Activated T-cell treated with anti-CD3 and anti-CD28 coated beads for 48 hours (primary cell): ENCODE measurements around the gene TARS3.
"Not testable (repeated sequence)": the region's sequence is repeated elsewhere in the genome, so short reads cannot be mapped to it uniquely, and the experiment has no call there.

Experiments used
- DNase-seq: peaks from one replicate; pipeline ENCODE4 v3.0.0-alpha.2; 2020; ENCODE audit warnings: low read depth

TARS3 gene

DNA sequence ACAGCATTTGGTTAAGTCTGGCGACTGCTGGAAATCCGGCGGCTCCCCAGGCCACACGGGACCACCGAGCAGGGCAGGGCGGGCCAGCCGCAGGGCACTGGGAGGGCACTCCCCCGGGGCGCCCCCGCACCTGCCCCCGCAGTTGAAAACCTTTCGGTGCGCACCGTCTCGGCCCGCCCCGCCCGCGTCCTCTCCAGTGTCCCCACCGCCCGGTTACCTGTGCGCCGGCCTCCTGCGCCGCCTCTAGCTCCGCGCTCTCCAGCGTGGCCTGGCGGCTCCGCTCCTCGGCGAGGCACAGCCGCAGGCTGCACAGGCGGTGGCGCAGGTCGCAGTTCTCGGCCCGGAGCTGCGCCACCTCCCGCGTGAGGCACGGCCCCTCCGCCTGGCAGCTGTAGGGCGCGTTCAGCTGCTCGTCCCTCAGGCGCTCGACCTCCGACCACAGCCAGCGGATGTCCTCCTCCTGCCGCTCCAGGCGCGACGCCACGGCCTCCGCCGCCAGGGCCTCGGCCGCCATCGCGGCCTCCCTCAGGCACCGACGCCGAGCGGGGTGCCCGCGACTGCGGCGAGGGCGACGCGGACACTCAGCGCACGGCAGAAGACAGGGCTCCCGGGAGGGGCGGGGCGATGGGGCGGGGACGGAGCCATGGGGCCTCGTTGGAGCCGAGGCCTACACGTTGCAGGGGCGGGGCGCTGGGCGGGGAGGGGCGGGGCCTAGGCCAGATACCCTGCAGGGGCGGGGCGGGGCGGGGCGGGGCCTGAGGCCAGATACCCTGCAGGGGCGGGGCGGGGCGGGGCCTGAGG, at the start of gene TARS3:
Gene TARS3 (minus strand): TSS at position 600 of the 801 bp plus-strand sequence. CDS start 86 bp downstream, at position 514.
- DNase-seq: peak; percentile 90

DNA sequence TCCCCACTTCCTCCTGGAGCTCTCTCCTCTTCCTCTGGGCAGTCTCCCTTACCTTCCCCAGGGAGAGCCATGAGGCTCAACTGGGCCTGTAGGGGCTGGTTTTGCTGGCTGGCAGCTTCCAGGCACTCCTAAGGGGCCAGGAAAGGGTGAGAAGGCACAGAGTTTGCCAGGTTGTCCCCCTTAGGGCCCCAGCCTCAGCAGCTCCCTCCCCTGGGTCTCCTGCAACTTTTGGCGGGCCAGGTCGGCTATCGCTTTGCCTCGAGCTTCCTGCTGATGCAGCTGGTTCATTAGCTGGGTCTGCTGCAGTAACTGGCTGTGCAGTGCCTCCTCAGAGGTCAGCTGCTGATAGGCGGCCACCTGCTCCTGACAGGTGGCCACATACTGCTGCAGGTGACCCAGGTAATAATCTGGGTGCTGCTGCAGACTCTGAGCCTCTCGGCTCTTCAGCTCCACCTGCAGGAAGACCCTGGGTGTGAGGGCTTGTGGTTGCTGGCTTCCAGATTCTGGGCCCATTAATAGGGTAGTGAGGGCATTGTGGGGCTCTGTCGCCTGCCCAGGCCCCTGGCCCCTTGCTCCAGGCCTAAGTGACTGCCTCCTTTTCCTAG, 49.3 kb upstream of the TARS3 start:
- DNase-seq: no peak

DNA sequence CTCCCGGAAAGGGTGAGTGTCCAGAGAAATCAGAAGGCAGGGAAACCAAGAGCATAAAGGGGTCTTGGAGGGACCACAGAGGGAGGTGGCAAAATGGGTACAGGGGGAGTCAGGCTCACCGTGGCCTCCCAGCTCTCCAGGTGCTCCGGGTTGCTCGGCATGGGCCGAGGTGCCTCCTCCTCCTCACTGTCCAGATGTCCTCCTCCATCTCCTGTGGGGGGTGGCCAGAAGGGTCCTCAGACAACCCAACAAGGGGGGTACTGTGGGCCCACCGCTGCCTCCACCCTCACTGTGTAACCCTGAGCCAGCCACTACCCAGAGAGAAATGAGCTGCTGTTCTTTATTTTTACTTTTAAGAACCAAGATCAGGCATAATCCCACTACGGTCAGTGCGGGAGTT, 48.6 kb upstream of the TARS3 start:
- no peak for DNase-seq

DNA sequence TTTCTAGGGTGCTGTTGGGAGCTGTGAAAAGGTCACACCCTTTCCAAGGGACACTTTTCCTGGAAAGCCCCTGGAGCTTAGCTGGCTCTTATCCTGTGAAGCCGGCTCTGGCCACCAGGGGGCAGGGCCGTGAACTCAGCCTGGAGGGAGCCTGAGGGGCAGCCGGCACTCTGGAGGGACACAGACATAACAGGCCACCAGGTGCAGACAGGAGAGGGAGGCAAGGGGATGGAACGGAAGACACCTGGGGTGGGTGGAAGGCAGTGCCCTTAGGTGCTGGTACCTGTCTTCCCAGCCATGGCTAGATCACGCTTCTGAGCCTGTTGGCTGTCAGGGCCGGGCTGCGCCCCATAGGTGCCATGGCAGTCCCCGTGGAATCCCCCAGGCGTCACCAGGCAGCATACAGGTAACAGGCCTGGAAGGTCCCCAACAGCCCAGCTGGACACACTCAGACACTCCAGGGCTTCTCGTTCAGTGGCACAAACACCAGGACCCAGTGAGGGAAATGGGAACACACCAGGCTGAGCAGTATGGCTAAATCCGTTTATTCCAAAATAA, 42.9 kb upstream of the TARS3 start:
- not testable (repeated sequence) for DNase-seq

DNA sequence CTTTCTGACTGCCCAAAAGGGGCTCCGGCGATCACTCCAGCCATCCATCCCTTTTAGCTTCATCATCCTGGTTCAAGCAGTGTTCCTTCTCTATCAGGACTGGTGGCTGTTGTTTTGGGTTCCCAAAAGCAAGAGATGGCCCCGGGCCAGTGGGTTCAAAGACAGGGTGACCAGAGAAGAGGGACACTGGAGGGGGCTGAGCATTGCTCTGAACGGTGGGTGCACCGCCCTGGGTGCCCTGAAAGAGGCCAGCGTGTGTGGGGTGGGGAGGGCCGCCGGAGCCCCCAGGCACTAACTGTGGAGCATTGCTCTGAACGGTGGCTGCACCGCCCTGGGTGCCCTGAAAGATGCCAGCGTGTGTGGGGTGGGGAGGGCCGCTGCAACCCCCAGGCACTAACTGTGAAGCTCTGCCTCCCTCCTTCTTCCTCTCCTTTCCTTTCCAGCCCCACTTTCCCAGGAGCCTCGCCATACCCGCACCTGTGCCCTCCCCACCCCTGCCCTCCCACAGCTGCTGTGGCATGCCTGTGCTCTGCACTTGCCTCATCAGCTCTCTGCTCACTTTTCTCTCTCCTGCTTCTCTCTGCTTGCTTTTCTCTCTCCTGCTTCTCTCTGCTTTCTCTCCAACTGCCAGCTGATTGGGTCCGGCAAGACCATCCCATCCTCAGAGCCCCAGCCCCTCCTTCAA, 41.6 kb upstream of the TARS3 start:
- DNase-seq: no peak

DNA sequence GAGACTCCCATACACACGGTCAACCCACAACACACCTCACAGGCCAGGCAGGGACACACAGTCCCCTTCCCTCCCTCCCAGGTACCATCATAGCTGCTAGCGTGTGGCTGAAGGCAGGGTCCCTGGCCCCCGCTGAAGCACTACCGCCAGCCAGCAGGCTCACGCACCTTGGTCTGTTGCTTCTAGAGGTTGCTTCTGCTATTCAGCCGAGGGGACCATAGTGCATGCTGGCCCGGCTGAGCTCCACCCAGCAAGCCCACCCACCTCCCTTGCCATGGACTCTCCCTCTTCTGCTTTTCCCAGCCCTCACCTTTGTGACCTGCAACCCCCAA, 41.0 kb upstream of the TARS3 start:
- DNase-seq: not testable (repeated sequence)

DNA sequence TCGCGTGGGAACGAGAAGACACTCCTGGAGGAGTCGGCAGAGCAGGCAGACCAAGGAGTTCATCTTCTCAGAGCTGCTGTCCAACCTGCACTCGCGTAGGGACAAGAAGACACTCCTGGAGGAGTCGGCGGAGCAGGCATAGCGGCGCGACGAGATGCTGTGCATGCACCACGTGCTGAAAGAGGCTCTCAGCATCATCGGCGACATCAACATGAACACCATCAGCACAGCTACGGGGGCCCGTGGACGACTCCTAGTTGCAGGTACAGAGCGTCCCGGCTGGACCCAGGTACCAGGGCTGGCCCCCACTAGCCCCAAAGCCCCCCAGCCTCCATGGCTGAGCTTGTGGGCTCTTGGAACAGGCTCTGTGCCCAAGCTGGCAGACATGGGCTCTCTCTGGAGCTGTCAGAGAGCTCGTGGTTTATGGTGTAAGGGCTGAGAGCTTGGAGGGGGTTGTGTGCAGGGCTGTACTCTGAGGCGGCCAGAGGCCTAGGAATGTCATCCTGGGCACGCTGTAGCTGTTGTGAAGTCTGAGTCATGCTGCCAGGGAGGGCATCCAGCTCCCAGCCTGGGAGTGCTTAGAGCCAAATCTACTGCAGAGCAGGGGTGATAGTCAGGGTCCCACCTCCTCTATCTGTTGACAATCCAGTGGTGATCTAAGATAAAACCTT, 40.5 kb upstream of the TARS3 start:
- not testable (repeated sequence) for DNase-seq

DNA sequence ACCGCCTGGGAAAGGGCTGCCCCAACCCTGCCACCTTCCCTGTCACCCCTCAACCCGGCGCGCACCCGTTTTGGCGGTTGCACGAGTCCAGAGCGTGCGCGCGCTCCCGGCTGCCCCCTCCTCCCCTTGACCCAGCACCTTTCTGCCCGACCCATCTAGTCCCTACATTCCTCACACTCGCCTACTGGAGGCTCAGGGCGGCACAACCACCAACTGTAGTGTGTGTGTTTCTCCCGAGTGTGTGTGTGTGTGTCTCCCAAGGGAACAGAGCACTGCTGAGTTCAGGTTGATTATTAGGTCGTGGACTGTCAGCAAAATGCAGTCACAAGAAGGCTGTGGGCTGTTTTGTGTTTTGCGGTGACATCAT, 22.4 kb upstream of the TARS3 start:
- DNase-seq: not testable (repeated sequence)

DNA sequence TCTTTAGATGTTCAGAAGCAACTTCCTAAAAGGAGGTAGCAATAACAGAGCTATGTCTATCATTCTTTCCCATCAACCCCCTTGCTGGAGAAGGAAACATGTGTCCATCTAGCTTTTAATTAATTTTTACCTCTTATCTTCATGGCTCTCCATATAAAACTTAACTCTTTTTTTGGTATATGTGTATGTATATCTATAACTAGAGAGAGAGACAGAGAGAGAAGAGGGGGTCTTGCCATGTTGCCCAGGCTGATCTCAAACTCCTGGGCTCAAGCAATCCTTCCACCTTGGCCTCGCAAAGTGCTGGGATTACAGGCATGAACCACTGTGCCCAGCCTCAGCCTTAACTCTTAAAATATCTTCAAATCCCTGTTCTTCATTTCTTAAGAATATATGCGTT, 10.6 kb upstream of the TARS3 start:
- DNase-seq: not testable (repeated sequence)

DNA sequence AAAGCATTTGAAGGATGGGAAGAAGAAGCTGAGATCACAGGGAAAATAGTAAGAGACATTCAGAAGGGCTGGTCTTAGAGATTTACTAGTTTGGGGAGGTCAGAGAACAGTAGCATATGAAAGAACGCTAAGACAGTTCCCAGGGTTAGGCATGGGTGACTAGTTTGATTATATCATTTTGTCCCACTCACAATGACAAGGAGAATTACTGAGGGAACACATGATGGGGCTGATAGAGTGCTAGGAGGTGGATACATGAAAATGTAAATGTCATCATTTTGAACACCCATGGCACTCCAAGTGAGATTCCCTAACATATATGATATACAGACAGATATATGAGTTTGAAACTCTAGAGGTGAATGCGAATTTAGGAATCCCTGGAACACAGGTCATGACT, 9.3 kb upstream of the TARS3 start:
- DNase-seq: no peak

DNA sequence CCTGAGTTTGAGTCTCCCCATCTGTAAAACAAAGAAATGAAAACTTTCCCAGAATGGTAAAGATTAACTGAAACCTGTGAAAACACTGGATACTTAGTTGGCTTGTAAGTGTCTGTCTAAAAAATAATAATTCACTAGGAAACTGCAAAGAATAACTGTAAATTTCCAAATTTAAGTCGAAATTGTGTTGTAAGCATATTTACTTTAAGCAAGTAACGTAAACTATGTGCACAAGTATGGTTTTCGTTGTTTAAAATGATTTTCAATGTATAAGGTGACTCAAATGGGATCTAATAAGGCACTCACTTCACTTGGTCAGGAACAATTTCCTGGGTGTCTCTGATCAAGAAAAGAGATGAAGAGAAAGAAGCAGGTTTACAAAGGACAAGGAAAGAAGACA, 8.5 kb upstream of the TARS3 start:
- no peak for DNase-seq

DNA sequence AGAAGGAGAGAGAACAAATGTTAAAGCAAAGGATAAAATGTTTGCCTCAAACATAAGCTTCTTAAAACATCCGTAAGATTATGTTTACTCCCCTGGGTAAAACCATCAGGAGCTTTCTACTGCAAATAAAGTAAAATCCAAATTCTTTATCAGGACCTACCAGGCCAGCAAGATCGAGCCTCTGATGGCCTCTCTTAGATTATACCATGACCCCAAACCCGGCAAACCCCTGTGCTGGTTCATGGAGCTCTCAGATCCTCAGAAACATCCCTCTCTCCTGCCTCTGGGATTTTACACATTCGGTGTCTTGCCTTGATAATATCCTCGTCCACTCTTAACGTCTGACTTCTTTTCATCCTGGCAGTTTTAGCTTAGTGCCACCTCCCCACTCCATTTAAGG, 7.5 kb upstream of the TARS3 start:
- no peak for DNase-seq

DNA sequence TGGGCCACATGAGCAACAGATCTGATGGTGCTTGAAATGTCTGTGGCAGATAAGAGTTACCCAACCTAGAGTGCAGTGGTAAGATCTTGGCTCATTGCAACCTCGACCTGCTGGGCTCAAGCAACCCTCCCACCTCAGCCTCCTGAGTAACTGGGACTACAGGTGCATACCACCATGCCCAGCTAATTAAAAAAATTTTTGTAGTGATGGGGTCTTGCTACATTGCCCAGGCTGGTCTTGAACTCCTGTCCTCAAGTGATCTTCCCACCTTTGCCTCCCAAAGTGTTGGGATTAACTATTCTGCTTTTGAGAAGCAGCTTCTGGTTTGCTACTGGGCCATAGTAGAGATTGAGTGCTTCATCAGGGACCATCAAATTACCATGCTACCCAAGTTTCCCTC, 2.9 kb upstream of the TARS3 start:
- no peak for DNase-seq

DNA sequence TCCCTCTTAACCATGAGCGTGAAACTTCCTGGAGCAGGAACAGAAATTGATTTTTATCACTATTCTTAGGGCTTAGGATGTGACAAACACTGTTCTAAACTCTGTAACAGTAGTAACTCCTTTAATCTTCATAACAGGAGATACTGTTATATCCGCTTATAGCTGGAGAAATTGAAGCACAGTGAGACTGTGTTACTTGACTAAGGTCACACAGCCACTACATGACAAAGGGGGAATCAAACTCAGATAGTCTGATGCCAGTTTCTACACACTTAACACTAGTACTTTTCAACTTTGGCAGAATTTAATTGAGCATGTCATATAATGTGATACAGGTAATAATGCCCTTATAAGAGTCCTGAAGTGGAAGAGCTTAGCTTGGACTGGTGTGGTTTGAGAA, 800 bp upstream of the TARS3 start:
- no peak for DNase-seq

DNA sequence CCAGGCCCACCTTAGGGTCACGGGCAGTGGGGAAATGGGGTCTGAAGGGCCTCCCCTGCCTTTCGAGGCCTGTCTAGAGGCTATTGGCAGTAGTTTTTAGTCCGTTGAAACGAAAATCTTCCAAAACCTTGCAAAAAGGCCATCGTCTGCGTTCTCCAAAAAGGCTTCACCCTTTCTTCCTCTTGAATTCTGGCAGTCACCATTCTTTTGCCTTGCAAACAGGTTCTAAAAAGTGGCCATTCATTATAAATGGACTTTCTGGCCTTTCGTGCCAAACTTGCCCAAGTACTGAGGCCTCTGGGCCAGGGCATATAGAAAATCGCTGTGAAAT, 367 bp upstream of the TARS3 start:
- no peak for DNase-seq

DNA sequence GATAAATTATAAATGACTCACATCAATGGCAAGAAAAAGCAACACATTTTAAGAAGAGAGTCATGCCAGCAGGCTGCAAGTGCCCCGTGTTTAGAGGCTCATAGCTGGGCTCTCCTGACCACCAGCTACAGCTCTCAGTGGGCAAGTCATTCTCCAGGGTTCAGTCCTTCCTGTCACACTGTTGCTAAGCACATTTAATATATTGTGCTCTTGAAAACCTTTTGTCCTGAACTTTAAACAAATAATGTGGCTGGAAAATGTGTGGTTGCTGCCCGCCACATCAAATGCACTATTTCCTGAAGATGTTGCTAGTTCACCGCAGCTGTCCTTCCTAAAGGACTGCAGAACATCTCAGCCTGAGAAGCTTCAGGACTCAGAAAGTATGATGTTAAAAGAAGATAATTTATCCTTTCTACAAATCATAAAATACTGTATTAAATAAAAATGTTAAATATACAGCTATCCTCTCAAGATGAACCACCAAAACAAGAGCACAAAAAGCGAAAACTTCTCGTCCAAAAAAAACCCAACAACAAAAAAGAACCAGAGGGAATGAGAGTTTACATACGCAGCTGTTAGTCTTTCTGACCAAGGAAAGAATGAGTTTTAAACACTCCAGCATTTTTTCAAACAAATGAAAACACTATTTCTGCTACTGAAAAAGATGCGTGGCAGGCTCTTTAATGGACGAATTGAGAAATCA, 951 bp downstream of the TARS3 start:
- DNase-seq: peak; percentile 23

DNA sequence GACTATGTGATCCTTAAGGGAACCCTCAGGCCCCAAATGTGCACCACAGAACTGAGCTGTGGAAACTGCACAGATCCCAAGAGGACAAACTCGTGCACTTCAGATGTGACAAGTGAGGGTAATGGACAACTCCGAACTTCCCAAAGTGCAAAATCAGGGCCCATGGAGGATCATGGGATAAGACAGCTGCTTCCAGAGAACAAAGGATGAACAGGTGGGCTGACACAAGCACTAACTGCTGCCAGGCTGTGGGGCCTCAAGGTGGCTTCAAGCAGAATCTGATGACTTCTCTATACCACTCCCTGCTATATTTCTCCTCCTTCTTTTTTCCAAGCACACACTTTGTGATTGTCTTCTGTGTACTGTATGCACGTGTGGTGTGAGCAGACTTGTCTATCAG, 5.4 kb downstream of the TARS3 start:
- no peak for DNase-seq

DNA sequence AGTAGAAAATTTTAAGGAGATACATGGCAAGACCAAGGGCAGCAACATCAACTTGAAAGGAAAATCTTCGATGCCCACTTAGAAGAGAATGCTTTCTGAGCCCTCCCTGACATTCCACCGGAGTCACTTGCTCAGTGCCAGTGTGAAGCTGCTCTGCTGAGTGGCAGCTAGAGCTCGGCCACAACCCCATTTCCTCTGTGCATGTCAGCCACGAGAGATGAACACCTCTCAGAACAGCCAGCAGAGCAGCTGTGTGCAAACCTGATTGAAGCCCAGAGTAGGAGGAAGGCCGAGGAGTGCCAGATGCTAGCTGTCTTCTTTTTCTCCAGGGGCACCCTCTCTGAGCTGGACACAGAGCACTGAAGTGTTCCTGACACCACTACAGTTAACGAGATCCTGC, 12.2 kb downstream of the TARS3 start:
- no peak for DNase-seq

DNA sequence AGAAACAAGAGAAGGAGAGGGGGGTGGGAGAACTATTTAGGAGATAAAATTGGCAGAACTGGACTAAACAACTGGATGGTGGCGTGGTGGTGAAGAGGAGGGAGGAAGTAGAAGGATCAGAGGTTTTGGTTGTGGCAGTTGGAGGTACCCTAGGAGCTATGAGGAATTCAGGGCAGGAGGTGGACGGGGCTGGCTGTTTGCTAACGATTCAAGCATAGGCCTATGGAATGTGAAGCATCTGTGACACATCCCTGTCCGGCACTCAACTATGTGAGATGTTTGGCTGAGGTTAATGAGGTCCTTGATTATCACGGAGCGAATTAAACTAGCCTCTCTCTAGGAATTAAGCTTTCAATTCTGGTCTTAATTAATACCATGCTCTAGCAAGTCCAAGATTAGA, 13.5 kb downstream of the TARS3 start:
- DNase-seq: no peak

DNA sequence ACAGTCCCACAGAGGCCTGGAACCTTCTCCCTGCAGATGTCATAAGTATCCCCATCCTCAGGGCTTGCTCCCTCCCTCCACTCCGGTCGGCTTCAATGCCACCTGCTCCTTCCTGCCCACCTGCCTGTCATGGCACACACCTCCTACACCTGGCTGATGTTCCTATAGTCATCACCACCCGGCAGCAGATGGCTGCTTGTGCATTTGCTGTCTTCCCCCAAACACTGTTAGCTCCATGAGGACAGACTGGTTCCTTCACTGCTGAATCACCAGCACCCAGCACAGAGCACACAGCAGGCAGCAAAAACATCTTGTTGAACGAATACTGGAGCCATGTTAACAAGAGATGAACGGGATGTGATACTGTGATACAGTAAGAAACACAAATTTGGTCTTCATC, 14.8 kb downstream of the TARS3 start:
- DNase-seq: no peak

DNA sequence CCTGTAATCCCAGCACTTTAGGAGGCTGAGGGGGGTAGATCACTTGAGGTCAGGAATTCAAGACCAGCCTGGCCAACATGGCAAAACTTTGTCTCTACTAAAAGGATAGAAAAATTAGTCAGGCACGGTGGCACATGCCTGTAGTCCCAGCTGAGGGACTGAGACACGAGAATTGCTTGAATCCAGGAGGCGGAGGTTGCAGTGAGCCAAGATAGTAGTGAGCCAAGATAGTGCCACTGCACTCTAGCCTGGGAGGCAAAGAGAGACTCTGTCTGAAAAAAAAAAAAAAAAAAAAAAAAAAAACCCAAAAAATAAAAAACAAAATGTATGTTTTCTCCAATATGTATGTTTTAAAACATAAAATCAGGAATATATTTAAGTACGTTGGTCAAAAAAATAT, 16.3 kb downstream of the TARS3 start:
- no peak for DNase-seq

DNA sequence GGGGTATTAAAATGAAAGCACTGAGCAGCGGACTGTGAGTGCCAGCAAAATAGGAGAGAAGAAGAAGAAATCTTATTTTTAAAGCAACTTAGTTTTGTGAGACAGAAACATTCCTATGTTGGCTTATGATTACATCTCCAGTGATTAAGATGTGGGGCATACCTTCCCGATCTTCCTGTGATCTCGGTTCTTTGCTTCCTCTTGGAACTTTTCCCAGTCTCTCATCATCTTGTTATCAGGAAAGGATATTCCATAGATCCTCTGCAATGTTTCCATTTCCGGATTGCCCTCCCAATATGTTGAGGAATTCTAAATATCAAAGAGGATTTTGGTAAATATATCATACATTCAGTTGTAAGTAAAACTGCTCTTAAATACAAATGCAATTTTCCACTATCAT, 22.2 kb downstream of the TARS3 start:
- DNase-seq: no peak
